Osteoblast (primary cell): ENCODE results near the gene POLR3H. TPM values are rescaled to one million over a fixed set of nuclear protein-coding genes. Genes with fewer than 3 reads are reported as not detected.

Experiments
- DNase-seq: peaks from one replicate; pipeline ENCODE4 v3.0.0; 2011; ENCODE audit warnings: low spot score, mixed read lengths; ENCODE audit not compliant: insufficient read length; ENCODE audit errors: missing footprints
- H2AFZ ChIP-seq: 2 replicates; pipeline ENCODE4 v1.6.0; 2011; ENCODE audit warnings: mild to moderate bottlenecking, low read length
- H3K27ac ChIP-seq: 2 replicates; pipeline ENCODE4 v1.5.1; 2011; ENCODE audit warnings: mild to moderate bottlenecking, low read depth, low read length, moderate library complexity
- H3K27me3 ChIP-seq: 2 replicates; pipeline ENCODE4 v1.6.0; 2012; ENCODE audit warnings: mild to moderate bottlenecking, control low read depth, inconsistent platforms, low read length, moderate library complexity; ENCODE audit not compliant: insufficient read depth
- H3K36me3 ChIP-seq: 2 replicates; pipeline ENCODE4 v1.5.1; 2011; ENCODE audit warnings: mild to moderate bottlenecking, low read length, control low read depth, moderate library complexity; ENCODE audit not compliant: insufficient read depth
- H3K4me1 ChIP-seq: 2 replicates; pipeline ENCODE4 v1.5.1; 2011; ENCODE audit warnings: mild to moderate bottlenecking, low read length, control low read depth, moderate library complexity; ENCODE audit not compliant: insufficient read depth
- H3K4me2 ChIP-seq: 2 replicates; pipeline ENCODE4 v1.6.0; 2011; ENCODE audit warnings: mild to moderate bottlenecking, low read length; ENCODE audit not compliant: insufficient read depth
- H3K4me3 ChIP-seq: fragments of 200-600 bp; sonication (generic); 3 replicates; pipeline ENCODE4 v1.5.1; 2012; ENCODE audit warnings: mild to moderate bottlenecking, low read length, inconsistent platforms; ENCODE audit not compliant: insufficient read depth
- H3K79me2 ChIP-seq: 2 replicates; pipeline ENCODE4 v1.6.0; 2012; ENCODE audit warnings: mild to moderate bottlenecking, low read length, control low read depth, inconsistent platforms; ENCODE audit not compliant: insufficient read depth
- H3K9me3 ChIP-seq: 2 replicates; pipeline ENCODE4 v1.5.1; 2011; ENCODE audit warnings: low read depth, low read length, control low read depth
- H4K20me1 ChIP-seq: 2 replicates; pipeline ENCODE4 v1.6.0; 2012; ENCODE audit warnings: mild to moderate bottlenecking, low read length, control low read depth; ENCODE audit not compliant: insufficient read depth
- CTCF ChIP-seq: IDR thresholded peaks from 2 replicates; pipeline ENCODE4 v1.5.1; 2011; ENCODE audit warnings: mild to moderate bottlenecking, low read depth, low read length, moderate library complexity; ENCODE audit errors: extremely low read depth
- total RNA-seq: library from RNA; depleted of rRNA; stranded (reverse); fragments of >200 nt; gene quantifications from 2 replicates; pipeline ENCODE4 v1.2.3, GENCODE V29; 2012

POLR3H gene
- total RNA-seq, 1 donor, result 27.9 TPM

GRCh38 chr22:41482319-41482935 lies 61.8 kb downstream of the POLR3H start:
- H4K20me1 ChIP-seq, result peaks cover 61% of the 10 kb centered on the region
- H2AFZ ChIP-seq, result no peak overlapping the region
- no peaks in the 10 kb centered on the region for H3K27me3 ChIP-seq
- H3K36me3 ChIP-seq, result no peaks in the 10 kb centered on the region
- peak overlapping the region; percentile 64 for H3K4me2 ChIP-seq
- TF ChIP-seq CTCF, result no peak
- H3K4me1 ChIP-seq, result peaks cover 53% of the 10 kb centered on the region
- peaks cover 75% of the 10 kb centered on the region for H3K79me2 ChIP-seq
- peak overlapping the region; percentile 85 for H3K27ac ChIP-seq
- no peaks in the 10 kb centered on the region for H3K9me3 ChIP-seq
- H3K4me3 ChIP-seq, result peak overlapping the region; percentile 11
- DNase-seq, result peak; percentile 78

- Histone ChIP-seq H3K27me3 (no peaks in the 10 kb centered on the region), H3K79me2 (peaks cover 72% of the 10 kb centered on the region), H3K27ac (peak overlapping the region; percentile 85), H3K36me3 (no peaks in the 10 kb centered on the region), H3K9me3 (no peaks in the 10 kb centered on the region), H4K20me1 (peaks cover 61% of the 10 kb centered on the region), H2AFZ (no peak overlapping the region), H3K4me2 (peak overlapping the region; percentile 64), H3K4me3 (no peak overlapping the region), H3K4me1 (peaks cover 53% of the 10 kb centered on the region)
- no peak for DNase-seq
- no peak for TF ChIP-seq CTCF
These were observed 62.3 kb downstream of the POLR3H start for GRCh38 chr22:41481925-41482318.

GRCh38 chr22:41481131-41481830 lies 63.0 kb downstream of the POLR3H start:
- no peaks in the 10 kb centered on the region for H3K27me3 ChIP-seq
- peaks cover 57% of the 10 kb centered on the region for H4K20me1 ChIP-seq

More at GRCh38 chr22:41481131-41481830, 63.0 kb downstream of the POLR3H start:
- Histone ChIP-seq H3K27ac (peak overlapping the region; percentile 85), H3K36me3 (no peaks in the 10 kb centered on the region), H3K4me3 (peak overlapping the region; percentile 27), H2AFZ (no peak overlapping the region), H3K4me1 (peaks cover 53% of the 10 kb centered on the region), H3K9me3 (no peaks in the 10 kb centered on the region), H3K79me2 (peaks cover 73% of the 10 kb centered on the region), H3K4me2 (peak overlapping the region; percentile 61)
- no peak for TF ChIP-seq CTCF
- DNase-seq, result no peak
